Endothelial cell of hepatic sinusoid (primary cell): ENCODE data around the gene CLDN7.
"Not testable (repeated sequence)": the region's sequence is repeated elsewhere in the genome, so short reads cannot be mapped to it uniquely, and the experiment has no call there.

Experiments used
- in situ Hi-C: cut with HindIII; loops from 2 replicates; pipeline ENCODE4 v1.10.0; 2017; ENCODE audit warnings: low sequenced_read_pairs

CLDN7 gene

DNA sequence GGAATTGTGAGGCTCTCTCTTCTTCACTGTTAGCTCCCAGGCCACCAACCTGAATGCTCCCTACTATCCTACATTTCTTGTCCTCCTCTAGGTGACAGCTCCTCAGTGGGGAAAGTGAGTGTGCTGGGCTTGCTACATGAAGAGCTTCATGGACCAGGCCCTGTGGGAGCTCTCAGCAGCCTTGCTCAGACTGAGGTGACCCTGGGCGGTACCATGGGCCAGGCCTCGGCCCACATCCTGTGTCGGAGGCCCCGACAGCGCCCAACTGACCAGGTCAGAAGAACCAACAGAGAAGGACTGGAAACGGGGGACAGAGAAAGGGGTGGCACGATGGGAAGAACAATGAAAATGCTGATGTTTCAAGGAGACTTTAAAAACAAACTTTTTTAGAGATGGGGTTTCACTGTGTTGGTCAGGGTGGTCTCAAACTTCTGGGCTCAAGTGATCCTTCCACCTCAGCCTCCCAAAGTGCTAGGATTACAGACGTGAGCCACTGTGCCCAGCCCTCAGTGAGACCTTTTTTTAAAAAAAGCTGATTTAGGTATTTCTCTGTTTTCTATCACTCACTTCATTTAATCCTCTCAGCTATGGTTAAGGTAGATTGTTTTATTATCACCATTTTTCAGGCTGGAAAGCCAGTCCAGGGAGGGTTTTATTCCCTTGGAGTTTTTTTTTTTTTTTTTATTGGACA lies 5.4 kb downstream of the CLDN7 start:
- in situ Hi-C loops: no loop called here

DNA sequence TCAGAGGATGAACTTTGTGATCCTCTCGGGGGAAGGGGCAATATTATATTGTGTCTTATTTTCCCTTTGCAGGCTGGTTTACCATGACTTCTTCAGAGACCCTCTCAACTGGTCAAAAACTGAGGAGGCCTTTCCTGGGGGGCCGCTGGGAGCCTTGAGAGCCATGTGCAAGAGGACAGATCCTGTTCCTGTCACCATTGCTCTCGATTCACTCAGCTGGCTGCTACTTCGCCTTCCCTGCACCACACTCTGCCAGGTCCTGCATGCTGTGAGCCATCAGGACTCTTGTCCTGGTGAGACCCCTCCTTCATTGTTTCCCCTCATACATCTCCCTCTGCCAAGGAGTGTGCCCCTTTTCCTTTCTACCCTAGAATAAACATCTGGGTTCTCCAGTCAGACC lies 7.8 kb downstream of the CLDN7 start:
- in situ Hi-C loops: no loop called here

- in situ Hi-C loops: no loop called here
Measured at GRCh38 chr17:7253082-7253481, 9.2 kb downstream of the CLDN7 start.

- in situ Hi-C loops: no loop called here
Measured at GRCh38 chr17:7252176-7253043, 9.9 kb downstream of the CLDN7 start, which contains the start of gene ELP5. ELP5 (plus strand) TSS chr17:7252215; CDS start chr17:7252551, 336 bp downstream.

DNA sequence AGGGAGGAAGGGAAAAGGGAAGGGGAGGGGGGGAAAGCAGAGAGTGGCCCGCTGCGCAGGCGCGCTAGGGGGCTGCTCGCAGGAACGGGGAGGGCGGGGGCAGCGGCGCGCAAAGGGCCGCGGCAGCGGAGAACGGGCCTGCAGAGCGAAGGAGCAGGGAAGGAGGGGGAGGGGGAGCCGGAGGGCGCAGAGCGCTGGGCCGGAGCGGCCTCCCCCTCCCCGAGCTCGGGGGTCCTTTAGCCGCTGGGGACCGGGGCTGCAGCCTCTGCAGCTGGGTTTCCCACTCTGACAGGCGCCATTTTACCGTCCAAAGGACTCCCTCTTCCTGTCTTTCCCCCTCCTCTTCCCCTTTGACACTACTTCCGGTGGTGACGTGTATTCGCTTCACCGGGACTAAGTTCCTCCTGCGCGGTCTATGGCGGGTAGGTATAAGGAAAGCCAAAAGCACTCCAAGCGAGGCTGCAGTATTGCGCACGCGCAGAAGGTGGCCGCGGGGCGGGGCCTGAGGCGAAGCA lies 10.6 kb downstream of the CLDN7 start, which contains the start of gene CTDNEP1:
TSS of gene CTDNEP1 (minus strand) at position 74 of the 515 bp plus-strand sequence. CDS start 438 bp downstream, outside the sequence.
- in situ Hi-C loops: no loop called here

- in situ Hi-C loops: no loop called here
Measured at GRCh38 chr17:7250695-7251627, 11.3 kb downstream of the CLDN7 start.

DNA sequence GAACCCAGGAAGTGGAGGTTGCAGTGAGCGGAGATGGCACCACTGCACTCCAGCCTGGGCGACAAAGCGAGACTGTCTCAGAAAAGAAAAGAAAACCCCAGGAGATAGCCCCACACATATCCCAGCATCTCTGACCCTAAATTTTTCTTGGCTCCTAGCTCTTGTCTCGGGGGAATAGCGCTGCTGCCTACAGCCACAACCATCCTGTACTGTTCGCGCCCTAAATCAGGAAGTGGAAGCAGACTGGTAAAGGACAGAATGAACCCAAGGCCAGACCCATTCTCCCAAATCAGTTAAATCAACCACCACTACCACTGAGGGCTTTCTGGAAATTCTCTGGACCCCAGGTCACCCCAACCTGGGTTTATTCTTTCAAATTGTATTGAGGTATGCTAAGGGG lies 12.4 kb downstream of the CLDN7 start:
- in situ Hi-C loops: no loop called here

- in situ Hi-C loops: no loop called here
Measured at GRCh38 chr17:7249214-7249613, 13.1 kb downstream of the CLDN7 start.

DNA sequence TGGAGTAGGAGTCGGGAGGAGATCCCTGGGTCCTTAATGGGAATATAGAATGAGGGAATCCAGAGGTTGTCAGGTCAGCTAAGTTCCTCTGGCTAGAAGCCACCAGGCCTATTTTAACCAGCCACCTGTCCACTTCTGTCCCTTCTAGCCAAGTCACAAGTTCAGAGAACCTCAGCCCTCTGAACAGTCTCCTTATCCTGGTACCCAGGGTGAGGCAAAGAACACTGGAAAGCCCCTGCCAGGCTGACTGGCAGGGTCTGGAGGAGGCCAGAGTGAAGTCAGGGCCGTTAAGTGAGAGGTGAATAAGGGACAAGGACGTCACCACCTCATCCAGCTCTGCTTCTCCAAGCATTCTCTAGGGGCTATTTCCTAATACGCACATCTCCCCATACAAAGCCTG lies 13.5 kb downstream of the CLDN7 start:
- in situ Hi-C loops: no loop called here

DNA sequence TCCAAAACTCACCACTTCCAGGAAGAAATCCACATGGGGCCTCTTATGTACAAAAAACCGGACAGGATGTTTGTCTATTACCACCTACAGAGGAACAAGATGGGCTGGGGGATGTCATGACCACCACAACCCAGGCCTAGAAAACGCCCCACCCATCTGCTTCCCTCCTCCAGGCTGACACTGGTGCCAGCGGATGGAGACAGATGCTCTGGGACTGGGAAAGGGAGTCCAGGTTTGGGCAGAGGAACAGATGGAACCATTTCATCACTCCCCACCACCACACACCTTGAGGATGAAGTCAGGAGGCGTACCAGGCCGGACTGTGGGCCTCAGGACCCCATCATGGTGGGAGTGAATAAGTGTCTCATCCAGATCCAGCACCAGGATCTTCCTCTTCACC lies 15.5 kb downstream of the CLDN7 start:
- in situ Hi-C loops: no loop called here

GRCh38 chr17:7243838-7244237 lies 18.4 kb downstream of the CLDN7 start:
- in situ Hi-C loops: not testable (repeated sequence)

- in situ Hi-C loops: no loop called here
Measured at GRCh38 chr17:7243453-7243729, 18.9 kb downstream of the CLDN7 start.

- in situ Hi-C loops: no loop called here
Measured at GRCh38 chr17:7242717-7243452, 19.4 kb downstream of the CLDN7 start.

GRCh38 chr17:7241783-7242716 lies 20.2 kb downstream of the CLDN7 start, which contains the start of gene GABARAP:
GABARAP (minus strand) TSS chr17:7242449; CDS start chr17:7242330, 119 bp downstream.
- in situ Hi-C loops: no loop called here

DNA sequence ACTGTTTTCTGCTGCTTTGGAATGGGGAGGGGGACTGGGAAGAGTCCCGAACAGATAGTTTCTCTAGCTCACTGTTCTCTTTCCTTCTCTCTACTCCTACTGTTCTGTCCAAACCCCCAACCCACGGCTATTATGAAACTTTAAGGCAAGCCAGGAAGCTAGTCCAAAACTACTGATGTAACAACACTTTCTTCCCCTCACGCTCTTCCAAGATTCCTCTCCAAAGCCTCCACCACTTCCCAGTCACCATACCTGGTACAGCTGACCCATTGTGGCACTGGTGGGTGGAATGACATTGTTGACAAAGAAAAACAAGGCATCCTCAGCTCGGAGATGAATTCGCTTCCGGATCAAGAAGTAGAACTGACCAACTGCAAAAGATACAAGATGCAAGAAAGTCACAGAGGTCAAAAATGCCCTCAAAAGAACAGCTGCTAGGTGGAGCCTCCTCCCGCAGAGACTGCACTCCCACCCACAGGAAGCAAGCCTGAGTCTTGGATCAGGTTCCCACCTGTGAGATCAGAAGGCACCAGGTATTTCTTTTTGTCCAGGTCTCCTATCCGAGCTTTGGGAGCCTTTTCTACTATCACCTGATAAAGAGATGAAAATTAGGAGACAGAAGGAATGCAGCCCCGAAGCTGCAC lies 21.1 kb downstream of the CLDN7 start:
- in situ Hi-C loops: no loop called here

- in situ Hi-C loops: no loop called here
Measured at GRCh38 chr17:7240375-7240774, 21.9 kb downstream of the CLDN7 start.

GRCh38 chr17:7239091-7240027 lies 22.9 kb downstream of the CLDN7 start, which contains the start of gene PHF23:
PHF23 (minus strand) TSS chr17:7239457; CDS start chr17:7239279, 178 bp downstream.
- in situ Hi-C loops: no loop called here
